Kidney epithelial cell (primary cell): Measurements from ENCODE around the gene SNX11. TPM values are rescaled to one million over a fixed set of nuclear protein-coding genes. Genes with fewer than 3 reads are reported as not detected.
A peak's percentile ranks its signal among the peaks of the same experiment; 100 is the strongest.

Experiments used
- DNase-seq: peaks from one replicate; pipeline ENCODE4 v3.0.0-alpha.2; 2010; ENCODE audit warnings: low read depth
- H3K27me3 ChIP-seq: 2 replicates; pipeline ENCODE4 v1.6.0; 2011; ENCODE audit warnings: low read length; ENCODE audit not compliant: control insufficient read depth, insufficient read depth
- H3K36me3 ChIP-seq: 2 replicates; pipeline ENCODE4 v1.5.1; 2011; ENCODE audit warnings: low read length; ENCODE audit not compliant: control insufficient read depth, insufficient read depth
- H3K4me3 ChIP-seq: 2 replicates; pipeline ENCODE4 v1.5.1; 2011; ENCODE audit warnings: low read depth, mild to moderate bottlenecking, control low read depth, low read length
- total RNA-seq: library from RNA; depleted of rRNA; stranded (reverse); fragments of >200 nt; gene quantifications from 2 replicates; pipeline ENCODE4 v1.2.3, GENCODE V29; 2015
- TF ChIP-seq, protein P1 (sequence below): IDR thresholded peaks from 2 replicates; pipeline ENCODE4 v1.5.1; 2011; ENCODE audit warnings: mild to moderate bottlenecking, moderate library complexity, low read length, control low read depth, inconsistent platforms; ENCODE audit not compliant: insufficient read depth, poor library complexity, severe bottlenecking

SNX11 gene
- total RNA-seq, 1 donor from 2014 or later, result 18.1 TPM

DNA sequence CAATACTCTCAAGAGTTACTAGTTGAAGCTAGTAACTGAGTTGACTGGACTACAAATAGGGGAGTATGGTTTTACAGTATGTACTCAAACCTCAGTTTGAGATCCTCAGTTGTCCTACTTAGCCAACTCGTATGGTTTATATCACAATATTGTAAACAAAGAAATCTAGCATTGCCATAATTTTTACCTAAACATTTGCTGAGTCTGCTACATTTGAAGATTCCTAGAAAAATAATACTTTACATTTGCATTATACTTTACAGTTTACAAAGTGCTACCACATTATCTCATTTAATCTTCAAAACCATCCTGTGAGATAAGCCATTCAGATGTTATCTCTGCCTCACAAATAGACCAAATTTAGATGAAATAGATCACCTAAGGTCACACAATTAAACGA lies 22.6 kb upstream of the SNX11 start:
- Histone ChIP-seq H3K36me3 (no peaks in the 10 kb centered on the region), H3K4me3 (no peak overlapping the region), H3K27me3 (no peaks in the 10 kb centered on the region)
- no peak for DNase-seq
- TF ChIP-seq, protein P1, sequence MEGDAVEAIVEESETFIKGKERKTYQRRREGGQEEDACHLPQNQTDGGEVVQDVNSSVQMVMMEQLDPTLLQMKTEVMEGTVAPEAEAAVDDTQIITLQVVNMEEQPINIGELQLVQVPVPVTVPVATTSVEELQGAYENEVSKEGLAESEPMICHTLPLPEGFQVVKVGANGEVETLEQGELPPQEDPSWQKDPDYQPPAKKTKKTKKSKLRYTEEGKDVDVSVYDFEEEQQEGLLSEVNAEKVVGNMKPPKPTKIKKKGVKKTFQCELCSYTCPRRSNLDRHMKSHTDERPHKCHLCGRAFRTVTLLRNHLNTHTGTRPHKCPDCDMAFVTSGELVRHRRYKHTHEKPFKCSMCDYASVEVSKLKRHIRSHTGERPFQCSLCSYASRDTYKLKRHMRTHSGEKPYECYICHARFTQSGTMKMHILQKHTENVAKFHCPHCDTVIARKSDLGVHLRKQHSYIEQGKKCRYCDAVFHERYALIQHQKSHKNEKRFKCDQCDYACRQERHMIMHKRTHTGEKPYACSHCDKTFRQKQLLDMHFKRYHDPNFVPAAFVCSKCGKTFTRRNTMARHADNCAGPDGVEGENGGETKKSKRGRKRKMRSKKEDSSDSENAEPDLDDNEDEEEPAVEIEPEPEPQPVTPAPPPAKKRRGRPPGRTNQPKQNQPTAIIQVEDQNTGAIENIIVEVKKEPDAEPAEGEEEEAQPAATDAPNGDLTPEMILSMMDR, result no peak

DNA sequence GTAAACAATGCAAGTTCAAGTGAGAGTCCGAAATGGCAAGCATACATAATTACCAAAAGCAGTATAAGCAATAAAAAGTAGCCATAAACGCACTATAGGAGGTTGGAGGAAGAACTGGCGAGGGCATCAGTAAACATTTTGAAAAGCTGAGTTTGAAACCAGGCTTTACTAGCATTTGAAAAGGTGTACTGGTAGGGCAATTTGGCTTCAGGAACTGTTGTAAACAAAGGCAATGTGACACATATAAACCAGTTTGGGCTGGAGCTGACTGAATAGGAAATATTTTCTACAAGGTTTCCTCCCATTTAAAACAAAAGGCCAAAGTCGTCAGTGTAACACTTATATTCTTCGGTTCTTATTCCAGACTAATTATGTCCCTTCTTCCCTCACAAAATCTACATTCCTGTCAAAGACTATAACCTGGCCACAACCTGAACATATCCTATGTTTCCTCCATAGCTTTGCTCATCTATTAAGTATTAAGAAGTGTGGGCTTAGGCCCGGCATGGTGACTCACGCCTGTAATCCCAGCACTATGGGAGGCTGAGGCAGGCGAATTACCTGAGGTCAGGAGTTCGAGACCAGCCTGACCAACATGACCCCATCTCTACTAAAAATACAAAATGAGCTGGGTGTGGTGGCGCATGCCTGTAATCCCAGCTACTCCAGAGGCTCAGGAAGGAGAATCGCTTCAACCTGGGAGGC lies 14.1 kb upstream of the SNX11 start:
- Histone ChIP-seq H3K36me3 (no peaks in the 10 kb centered on the region), H3K27me3 (no peaks in the 10 kb centered on the region), H3K4me3 (no peak overlapping the region)
- TF ChIP-seq, protein P1, result no peak
- DNase-seq, result no peak

DNA sequence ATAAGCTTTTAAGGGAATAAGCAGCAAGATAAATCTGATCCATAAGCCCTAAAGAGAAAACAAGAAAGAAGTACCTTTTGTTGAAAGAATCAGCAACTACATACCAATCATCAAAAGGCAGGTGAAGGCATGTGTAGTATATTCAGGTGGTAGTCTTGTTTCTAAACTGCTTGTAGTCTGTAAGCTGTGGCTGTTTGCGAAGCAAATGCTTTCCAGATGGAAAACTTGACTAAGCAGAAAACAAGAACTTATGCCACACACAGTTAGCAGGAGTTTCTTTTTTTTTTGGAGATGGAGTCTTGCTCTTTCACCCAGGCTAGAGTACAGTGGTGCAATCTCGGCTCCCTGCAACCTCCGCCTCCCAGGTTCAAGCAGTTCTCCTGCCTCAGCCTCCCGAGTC lies 12.0 kb upstream of the SNX11 start:
- no peak for DNase-seq
- TF ChIP-seq, protein P1, result no peak
- H3K27me3 ChIP-seq, result no peaks in the 10 kb centered on the region
- H3K36me3 ChIP-seq, result no peaks in the 10 kb centered on the region
- no peak overlapping the region for H3K4me3 ChIP-seq

DNA sequence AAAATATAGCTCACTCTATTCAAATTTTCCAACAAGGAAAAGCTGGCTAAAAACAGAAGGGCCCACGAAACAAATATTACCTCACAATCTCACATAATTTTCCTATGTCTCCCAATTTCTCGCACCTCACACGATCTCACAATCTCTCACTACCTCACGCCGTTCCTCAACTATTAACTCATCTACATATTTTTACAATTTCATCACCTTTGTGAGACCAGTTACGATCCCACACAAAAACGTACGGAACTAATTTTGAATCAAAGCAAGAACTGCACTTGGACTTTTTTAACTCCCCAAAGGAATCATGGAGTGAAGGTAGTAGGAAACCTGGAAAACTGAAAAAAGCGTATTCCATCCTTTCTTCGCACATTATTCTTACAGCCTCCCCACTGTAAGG lies 7.4 kb upstream of the SNX11 start:
- DNase-seq, result no peak
- Histone ChIP-seq H3K27me3 (no peaks in the 10 kb centered on the region), H3K36me3 (no peaks in the 10 kb centered on the region), H3K4me3 (peak overlapping the region; percentile 91)
- TF ChIP-seq, protein P1, result no peak

DNA sequence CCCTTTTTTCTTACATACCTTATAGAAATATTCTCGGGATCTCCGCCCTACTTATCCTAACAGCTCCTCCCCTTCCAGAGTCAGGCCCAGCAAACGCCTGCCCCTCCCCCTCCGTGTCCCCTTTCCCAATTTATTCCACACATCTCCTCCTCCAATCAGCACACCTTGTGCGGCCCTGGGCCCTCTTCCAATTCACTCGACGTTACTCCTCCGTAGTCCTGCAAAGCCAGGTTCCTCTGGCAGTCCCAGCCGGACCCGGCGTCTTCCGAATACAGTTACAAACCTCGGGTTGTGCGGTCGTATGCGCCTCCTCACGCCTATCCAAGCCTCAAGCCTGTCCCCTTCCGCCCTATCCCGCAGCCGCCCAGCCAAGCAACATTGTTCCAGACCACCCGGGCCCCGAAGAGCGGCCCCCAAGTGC lies 7.0 kb upstream of the SNX11 start:
- peak overlapping the region; percentile 91 for H3K4me3 ChIP-seq
- H3K27me3 ChIP-seq, result no peaks in the 10 kb centered on the region
- no peaks in the 10 kb centered on the region for H3K36me3 ChIP-seq
- no peak for DNase-seq
- TF ChIP-seq, protein P1, result no peak
